ENCODE results near the gene SUGCT.

- TF ChIP-seq CTCF (IDR thresholded peaks at IDR 0.05; ENCODE audit: low read depth, low read length): peak; percentile 78
- TF ChIP-seq EZH2phosphoT487 (IDR thresholded peaks at IDR 0.05; ENCODE audit: low read depth): no peak
These were observed 97.6 kb downstream of the SUGCT start for GRCh38 chr7:40232242-40232893.
